HCT116 (cell line): Measurements from ENCODE around the gene PCAT7. TPM values are rescaled to one million over a fixed set of nuclear protein-coding genes. Genes with fewer than 3 reads are reported as not detected.

Experiments
- ATAC-seq: fragments of 200-7000 bp; cut with Tn5 transposase; 2 replicates; pipeline ENCODE4 v1.9.1; 2020; ENCODE audit warnings: mild to moderate bottlenecking, moderate library complexity
- BruUV-seq: library from RNA; stranded (reverse); fragments of 400-500 nt; replicated peaks from 2 replicates; lab custom pipeline; 2021; lab: Mats Ljungman, UMichigan
- CTCF ChIA-PET: fragments of 300-600 bp; sonication (Branson Sonifier 250); formaldehyde crosslinking; loops from one replicate; lab custom pipeline; 2021; ENCODE audit warnings: antibody characterized with exemption; lab: Charles Lee
- POLR2A ChIA-PET: fragments of 300-600, 350-600 bp; sonication (Branson Sonifier 250); formaldehyde crosslinking; loops from one replicate; lab custom pipeline; 2021; ENCODE audit warnings: antibody characterized with exemption; lab: Charles Lee
- RAD21 ChIA-PET, 2 experiments: fragments of 300-600 bp; sonication (Branson Sonifier 250); formaldehyde crosslinking; loops; one replicate each; lab custom pipeline; 2023; ENCODE audit warnings: low total read pairs in 2 of 2; ENCODE audit not compliant: uncharacterized antibody in 2 of 2, unreplicated experiment in 2 of 2, low non-redundant PET in 1 of 2; lab: Charles Lee
- DNase-seq: peaks from one replicate; pipeline ENCODE4 v3.0.0-alpha.2; 2010; ENCODE audit warnings: low read depth, low spot score
- H2AFZ ChIP-seq: fragments of 200-600 bp; shearing (Covaris generic), sonication (generic); 2 replicates; pipeline ENCODE4 v1.6.1; 2017; ENCODE audit warnings: low read depth, mixed run types, mixed read lengths, antibody characterized with exemption, low read length; ENCODE audit not compliant: poor library complexity, severe bottlenecking
- H3K27ac ChIP-seq: 2 replicates; pipeline ENCODE4 v1.5.1; 2012; ENCODE audit warnings: low read depth, low read length
- H3K27me3 ChIP-seq: fragments of 200-600 bp; sonication (generic); 2 replicates; pipeline ENCODE4 v1.6.1; 2016; ENCODE audit warnings: mixed run types, low read length, mixed read lengths; ENCODE audit not compliant: insufficient read depth
- H3K36me3 ChIP-seq, 2 experiments: fragments of 200-500 bp in 1 of 2; fragments of 200-600 bp in 1 of 2; sonication (Bioruptor generic) in 1 of 2; sonication (generic) in 1 of 2; 2 replicates each; pipeline versions ENCODE4 v1.5.1 to v1.6.1; 2014 to 2016; ENCODE audit warnings: low read length in 2 of 2, inconsistent platforms in 1 of 2, mixed read lengths in 1 of 2, mixed run types in 1 of 2; ENCODE audit not compliant: insufficient read depth in 2 of 2, control insufficient read depth in 1 of 2
- H3K4me1 ChIP-seq, 2 experiments: fragments of 200-600 bp in 1 of 2; sonication (generic) in 1 of 2; 2 replicates each; pipeline versions ENCODE4 v1.5.1 to v1.6.1; 2012 to 2017; ENCODE audit warnings: low read length in 2 of 2, inconsistent platforms in 1 of 2, mild to moderate bottlenecking in 1 of 2, mixed read lengths in 1 of 2, mixed run types in 1 of 2, moderate library complexity in 1 of 2; ENCODE audit not compliant: insufficient read depth in 2 of 2, control insufficient read depth in 1 of 2
- H3K4me2 ChIP-seq: fragments of 200-600 bp; sonication (generic); 2 replicates; pipeline ENCODE4 v1.6.1; 2017; ENCODE audit warnings: mixed run types, low read length, mixed read lengths
- H3K4me3 ChIP-seq, 2 experiments: fragments of 200-600 bp in 1 of 2; sonication (generic) in 1 of 2; replicated peaks in 1 of 2; 2 replicates each; pipeline ENCODE4 v1.5.1; 2011 to 2016; ENCODE audit warnings: low read length in 2 of 2, control low read depth in 1 of 2, low read depth in 1 of 2, mild to moderate bottlenecking in 1 of 2, mixed read lengths in 1 of 2, mixed run types in 1 of 2
- H3K79me2 ChIP-seq: fragments of 200-600 bp; sonication (generic); 2 replicates; pipeline ENCODE4 v1.6.1; 2017; ENCODE audit warnings: mild to moderate bottlenecking, mixed run types, low read length, moderate library complexity, mixed read lengths; ENCODE audit not compliant: insufficient read depth
- H3K9ac ChIP-seq: fragments of 200-600 bp; sonication (generic); 2 replicates; pipeline ENCODE4 v1.6.1; 2016; ENCODE audit warnings: low read length, mixed read lengths
- H3K9me2 ChIP-seq: fragments of 200-600 bp; sonication (generic), shearing (Covaris generic); 2 replicates; pipeline ENCODE4 v1.6.1; 2017; ENCODE audit warnings: mixed run types, mild to moderate bottlenecking, moderate library complexity; ENCODE audit not compliant: insufficient read depth
- H3K9me3 ChIP-seq, 2 experiments: fragments of 200-500 bp in 1 of 2; fragments of 200-600 bp in 1 of 2; sonication (Bioruptor generic) in 1 of 2; sonication (generic) in 1 of 2; 2 replicates each; pipeline ENCODE4 v1.6.1; 2014 to 2017; ENCODE audit warnings: low read length in 2 of 2, mixed read lengths in 2 of 2, inconsistent platforms in 1 of 2, low read depth in 1 of 2, mild to moderate bottlenecking in 1 of 2, mixed run types in 1 of 2, moderate library complexity in 1 of 2; ENCODE audit not compliant: control insufficient read depth in 1 of 2, insufficient read depth in 1 of 2
- H4K20me1 ChIP-seq: fragments of 200-600 bp; sonication (generic), shearing (Covaris generic); 2 replicates; pipeline ENCODE4 v1.6.1; 2017; ENCODE audit warnings: mixed run types, mild to moderate bottlenecking, moderate library complexity; ENCODE audit not compliant: insufficient read depth
- CBX3 ChIP-seq: IDR thresholded peaks from 2 replicates; pipeline ENCODE4 v1.6.1; 2012; ENCODE audit warnings: low read depth
- CEBPB ChIP-seq: IDR thresholded peaks from 2 replicates; pipeline ENCODE4 v1.6.1; 2012; ENCODE audit warnings: low read depth
- EZH2phosphoT487 ChIP-seq: fragments of 200-600 bp; IDR thresholded peaks from 2 replicates; pipeline ENCODE4 v1.6.1; 2018; ENCODE audit warnings: antibody characterized with exemption, borderline replicate concordance
- JUND ChIP-seq: IDR thresholded peaks from 2 replicates; pipeline ENCODE4 v1.6.1; 2012
- POLR2A ChIP-seq: IDR thresholded peaks from 2 replicates; pipeline ENCODE4 v1.7.0; 2011; ENCODE audit warnings: borderline replicate concordance; ENCODE audit not compliant: insufficient read depth, insufficient read length; ENCODE audit errors: extremely low read depth
- YY1 ChIP-seq: IDR thresholded peaks from 2 replicates; pipeline ENCODE4 v1.6.1; 2011; ENCODE audit warnings: low read length, low read depth, moderate library complexity, mild to moderate bottlenecking; ENCODE audit not compliant: insufficient replicate concordance; ENCODE audit errors: extremely low read depth
- ZBTB33 ChIP-seq: IDR thresholded peaks from 2 replicates; pipeline ENCODE4 v1.6.1; 2011; ENCODE audit warnings: mild to moderate bottlenecking, low read length, moderate library complexity; ENCODE audit not compliant: insufficient replicate concordance; ENCODE audit errors: extremely low read depth
- intact Hi-C: fragments of 100-400 bp; cut with micrococcal nuclease; formaldehyde crosslinking; loops from 2 replicates; pipeline ENCODE4 v1.10.0; 2022
- total RNA-seq: library from RNA; stranded (reverse); gene quantifications from one replicate; pipeline ENCODE4 v1.2.1, GENCODE V29; 2021; ENCODE audit not compliant: unreplicated experiment

PCAT7 gene
- total RNA-seq, 1 experiment from 2014 or later, result 3.8 TPM

- RAD21 ChIA-PET, result no interaction called here
- H3K9me3 ChIP-seq, result no peaks in the 10 kb centered on the region
- H3K27ac ChIP-seq, result no peak overlapping the region
- POLR2A ChIA-PET, result no interaction called here
- DNase-seq (no peak), ATAC-seq (no peak)
- no TSS peak for BruUV-seq
- TF ChIP-seq JUND (no peak), CEBPB (no peak), ZBTB33 (no peak), POLR2A (no peak), YY1 (no peak), EZH2phosphoT487 (no peak), CBX3 (no peak)
- H3K4me3 ChIP-seq, result no peak overlapping the region
- H3K79me2 ChIP-seq, result no peaks in the 10 kb centered on the region; the same call in 1 of the 2 replicates
- no peak overlapping the region for H3K4me2 ChIP-seq
- H3K9me2 ChIP-seq, result no peaks in the 10 kb centered on the region
- CTCF ChIA-PET, result no interaction called here
- H2AFZ ChIP-seq, result no peak overlapping the region
- H3K4me1 ChIP-seq, result no peaks in the 10 kb centered on the region
- no peaks in the 10 kb centered on the region for H3K27me3 ChIP-seq
- intact Hi-C loops, result no loop called here
- H3K9ac ChIP-seq, result no peak overlapping the region
- H4K20me1 ChIP-seq, result no peaks in the 10 kb centered on the region
- no peaks in the 10 kb centered on the region for H3K36me3 ChIP-seq
Measured at GRCh38 chr9:94507531-94508258, 47.2 kb upstream of the PCAT7 start.
